Endothelial cell of umbilical vein (primary cell): Measurements from ENCODE around the gene TSPAN14.
"Not testable (repeated sequence)": the region's sequence is repeated elsewhere in the genome, so short reads cannot be mapped to it uniquely, and the experiment has no call there.

Experiments used
- CTCF ChIP-seq, 2 donors: IDR thresholded peaks; 1 replicate in 1 of 2; 2 replicates in 1 of 2; pipeline ENCODE4 v1.5.1; 2011; ENCODE audit warnings: low read length in 2 of 2, mild to moderate bottlenecking in 2 of 2, moderate library complexity in 2 of 2, control low read depth in 1 of 2, inconsistent platforms in 1 of 2, low read depth in 1 of 2; ENCODE audit not compliant: insufficient read depth in 1 of 2; ENCODE audit errors: extremely low read depth in 1 of 2
- EZH2 ChIP-seq: IDR thresholded peaks from 2 replicates; pipeline ENCODE4 v1.6.1; 2012; ENCODE audit warnings: borderline replicate concordance, low read depth, mild to moderate bottlenecking, moderate library complexity, low read length, inconsistent platforms; ENCODE audit not compliant: severe bottlenecking
- JUN ChIP-seq: IDR thresholded peaks from 2 replicates; pipeline ENCODE4 v1.6.1; 2011; ENCODE audit warnings: borderline replicate concordance, low read depth; ENCODE audit not compliant: insufficient read length, insufficient read depth
- MYC ChIP-seq: IDR thresholded peaks from one replicate; pipeline ENCODE4 v1.6.1; 2011; ENCODE audit warnings: mild to moderate bottlenecking, low read depth, low read length
- POLR2A ChIP-seq: IDR thresholded peaks from 2 replicates; pipeline ENCODE4 v1.6.1; 2012; ENCODE audit warnings: low read depth, mild to moderate bottlenecking, control low read depth, low read length
- POLR2AphosphoS5 ChIP-seq: IDR thresholded peaks from 2 replicates; pipeline ENCODE4 v1.6.1; 2012; ENCODE audit warnings: low read depth, mild to moderate bottlenecking, control low read depth, low read length, moderate library complexity; ENCODE audit not compliant: insufficient read depth
- TF ChIP-seq, protein P1 (sequence below): IDR thresholded peaks from 2 replicates; pipeline ENCODE4 v1.6.1; 2011; ENCODE audit not compliant: insufficient read depth, insufficient read length

DNA sequence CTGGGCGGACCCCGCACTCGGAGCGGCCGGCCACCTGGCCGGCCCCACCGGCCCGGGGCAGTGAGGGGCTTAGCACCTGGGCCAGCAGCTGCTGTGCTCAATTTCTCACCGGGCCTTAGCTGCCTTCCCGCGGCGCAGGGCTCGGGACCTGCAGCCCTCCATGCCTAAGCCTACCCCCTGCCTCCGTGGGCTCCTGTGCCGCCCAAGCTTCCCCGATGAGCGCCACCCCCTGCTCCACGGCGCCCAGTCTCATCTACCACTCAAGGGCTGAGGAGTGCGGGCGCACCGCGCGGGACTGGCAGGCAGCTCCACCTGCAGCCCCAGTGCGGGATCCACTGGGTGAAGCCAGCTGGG, 89.2 kb downstream of the TSPAN14 start:
- TF ChIP-seq CTCF (IDR thresholded peaks at IDR 0.05; ENCODE audit: extremely low read depth in 1 of 2, insufficient read depth in 1 of 2, low read depth in 1 of 2, low read length in 2 of 2); POLR2A; POLR2AphosphoS5; MYC; EZH2; JUN: not testable (repeated sequence)
- TF ChIP-seq, protein P1, sequence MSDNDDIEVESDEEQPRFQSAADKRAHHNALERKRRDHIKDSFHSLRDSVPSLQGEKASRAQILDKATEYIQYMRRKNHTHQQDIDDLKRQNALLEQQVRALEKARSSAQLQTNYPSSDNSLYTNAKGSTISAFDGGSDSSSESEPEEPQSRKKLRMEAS: not testable (repeated sequence)
